GM19324 (cell line): ENCODE results near the gene ETNK1.

Experiments
- ATAC-seq: cut with Tn5 transposase; IDR thresholded peaks from one replicate; pipeline ENCODE4 v1.9.1; 2021; ENCODE audit warnings: mild to moderate bottlenecking, moderate library complexity; ENCODE audit not compliant: unreplicated experiment, low FRiP score

The ETNK1 gene

DNA sequence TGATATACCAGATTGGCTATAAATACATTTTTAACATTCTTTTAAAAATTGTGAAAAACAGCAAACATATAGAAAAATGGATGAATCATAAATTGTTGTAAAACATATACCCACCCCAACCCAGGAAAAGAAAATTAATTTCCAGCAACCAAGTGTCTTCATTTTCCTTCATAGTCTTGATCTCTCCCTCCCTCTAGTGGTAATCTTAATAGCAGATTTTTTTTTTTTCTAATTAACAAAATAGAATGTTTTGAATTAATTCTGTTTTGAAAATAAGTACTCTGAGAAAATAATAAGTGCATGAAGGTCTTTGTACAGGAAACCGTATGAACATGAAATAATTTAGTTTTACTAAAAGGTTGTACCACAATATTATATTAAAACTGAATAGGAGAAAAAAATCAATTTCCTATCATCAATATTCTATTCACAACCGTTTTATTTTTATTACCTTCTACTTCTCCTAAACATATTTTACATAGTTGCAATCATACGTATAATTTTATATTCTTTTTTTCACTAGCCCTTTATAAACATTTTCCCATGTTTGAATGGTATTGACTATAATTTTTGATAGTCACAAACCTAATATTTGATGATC is 7.0 kb downstream of the ETNK1 start:
- ATAC-seq: no peak

DNA sequence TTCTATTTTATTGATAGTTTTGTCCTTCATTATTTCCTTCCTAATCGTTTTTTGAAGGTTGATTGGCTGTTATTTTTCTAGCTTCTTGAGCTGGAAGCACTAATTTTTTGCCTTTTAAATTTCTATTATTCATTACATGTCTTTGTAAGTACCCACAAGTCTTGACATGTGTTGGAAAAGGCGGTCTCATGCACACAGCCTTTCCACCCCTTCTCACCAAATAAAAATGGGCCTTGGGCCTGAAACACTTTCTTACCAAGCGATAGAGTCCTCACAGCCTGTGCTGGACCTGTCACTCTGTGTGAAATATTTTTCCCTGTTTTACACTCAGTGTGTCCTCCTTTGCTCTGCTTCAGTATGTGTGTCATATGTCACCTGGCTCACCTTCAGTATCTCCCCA is 9.9 kb downstream of the ETNK1 start:
- ATAC-seq: no peak

DNA sequence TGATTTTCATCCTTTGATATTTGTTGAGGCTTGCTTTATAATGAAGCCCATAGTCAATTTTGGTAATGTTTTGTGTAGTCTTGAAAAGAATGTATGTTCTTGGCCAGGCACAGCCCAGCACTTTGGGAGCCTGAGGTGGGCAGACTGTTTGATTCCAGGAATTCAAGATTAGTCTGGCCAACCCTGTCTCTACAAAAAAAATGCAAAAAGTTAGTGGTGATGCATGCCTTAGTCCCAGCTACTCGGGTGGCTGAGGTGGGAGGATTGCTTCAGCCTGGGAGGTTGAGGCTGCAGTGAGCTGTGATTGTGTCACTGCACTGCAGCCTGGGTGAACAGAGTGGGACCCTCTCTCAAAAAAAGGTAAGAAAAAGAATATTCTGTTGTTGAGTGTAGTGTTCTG is 10.8 kb downstream of the ETNK1 start:
- no peak for ATAC-seq

GRCh38 chr12:22640851-22641250 is 15.9 kb downstream of the ETNK1 start:
- no peak for ATAC-seq

DNA sequence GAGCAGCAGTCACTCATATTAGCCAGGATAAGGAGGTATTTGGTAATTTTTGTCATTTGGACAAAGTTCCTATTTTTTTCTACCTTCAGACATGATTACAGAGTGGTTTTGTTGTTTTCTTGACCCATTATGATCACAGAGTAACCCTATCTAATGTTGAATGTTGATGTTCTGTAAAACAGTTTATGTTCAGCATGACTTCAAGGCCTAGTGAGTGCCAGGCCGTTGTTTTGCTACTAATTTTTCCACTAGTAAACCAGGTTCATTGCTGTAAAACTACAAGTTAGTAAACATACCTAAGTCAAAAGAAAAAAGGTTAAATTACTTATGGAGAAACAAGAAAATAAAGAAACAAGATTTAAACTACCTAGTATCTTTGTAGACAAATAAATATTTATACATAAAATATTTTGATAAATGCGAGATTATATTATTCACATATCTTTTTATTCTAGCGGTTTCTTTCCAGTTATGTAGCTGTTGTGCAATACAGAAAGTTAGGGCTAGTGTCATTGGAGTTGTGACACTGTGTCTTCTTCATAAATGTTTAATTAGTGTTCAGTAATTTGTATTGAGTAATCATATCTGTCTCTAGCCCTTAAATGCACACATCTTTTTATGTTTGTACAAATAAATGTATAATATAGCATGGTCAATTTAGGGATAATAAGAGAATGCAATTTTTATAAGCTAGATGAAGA is 16.5 kb downstream of the ETNK1 start:
- no peak for ATAC-seq

DNA sequence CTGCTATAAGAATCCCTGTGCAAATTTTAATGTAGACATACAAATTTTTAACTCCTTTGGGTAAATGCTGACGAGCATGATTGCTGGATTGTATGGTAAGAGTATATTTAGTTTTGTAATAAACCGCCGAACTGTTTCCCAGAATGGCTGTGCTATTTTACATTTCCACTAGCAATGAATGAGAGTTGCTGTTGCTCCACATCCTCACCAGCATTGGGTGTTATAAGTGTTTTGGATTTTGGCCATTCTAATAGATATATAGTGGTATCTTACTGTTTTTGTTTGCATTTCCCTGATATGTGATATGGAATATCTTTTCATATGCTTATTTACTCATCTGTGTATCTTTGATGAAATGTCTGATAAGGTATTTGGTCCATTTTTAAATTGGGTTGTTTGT is 23.7 kb downstream of the ETNK1 start:
- ATAC-seq: no peak

GRCh38 chr12:22653075-22653474 is 28.1 kb downstream of the ETNK1 start:
- ATAC-seq: no peak

DNA sequence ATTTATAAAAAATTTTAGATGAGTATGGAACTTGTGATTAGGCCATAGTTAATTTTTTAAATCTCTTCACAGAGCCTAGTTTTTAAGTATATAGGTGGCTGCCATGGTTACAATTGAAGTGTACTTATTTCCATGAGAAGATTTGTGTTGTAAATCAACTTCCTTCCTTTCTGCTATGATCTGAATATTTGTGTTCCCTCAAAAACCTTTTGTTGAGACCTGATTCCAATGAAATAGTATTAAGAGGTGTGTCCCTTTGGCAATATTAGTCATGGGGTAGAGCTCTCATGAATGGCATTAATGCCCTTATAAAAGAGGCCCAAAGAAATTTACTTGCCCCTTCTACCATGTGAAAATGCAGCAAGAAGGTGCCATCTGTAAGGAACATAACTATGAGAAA is 28.8 kb downstream of the ETNK1 start:
- no peak for ATAC-seq

DNA sequence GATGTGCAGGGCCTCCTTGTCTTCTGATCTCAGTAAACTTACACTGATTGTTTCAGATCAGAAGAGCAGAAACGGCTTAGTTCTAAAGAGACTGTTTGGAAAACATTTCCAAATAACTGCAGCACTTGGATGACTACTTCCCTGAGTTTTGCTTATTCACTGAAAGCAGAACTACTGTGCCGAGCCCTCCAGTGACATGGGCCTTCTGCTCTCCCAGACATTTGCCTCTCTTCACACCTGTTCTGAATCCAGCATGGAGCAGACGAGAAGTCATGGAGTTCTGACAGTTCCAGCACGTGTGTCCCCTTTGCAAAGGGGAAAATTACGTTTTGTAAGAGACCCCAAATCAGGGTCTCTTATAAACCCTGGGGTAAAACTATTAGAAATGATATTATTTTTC is 31.4 kb downstream of the ETNK1 start:
- ATAC-seq: no peak

DNA sequence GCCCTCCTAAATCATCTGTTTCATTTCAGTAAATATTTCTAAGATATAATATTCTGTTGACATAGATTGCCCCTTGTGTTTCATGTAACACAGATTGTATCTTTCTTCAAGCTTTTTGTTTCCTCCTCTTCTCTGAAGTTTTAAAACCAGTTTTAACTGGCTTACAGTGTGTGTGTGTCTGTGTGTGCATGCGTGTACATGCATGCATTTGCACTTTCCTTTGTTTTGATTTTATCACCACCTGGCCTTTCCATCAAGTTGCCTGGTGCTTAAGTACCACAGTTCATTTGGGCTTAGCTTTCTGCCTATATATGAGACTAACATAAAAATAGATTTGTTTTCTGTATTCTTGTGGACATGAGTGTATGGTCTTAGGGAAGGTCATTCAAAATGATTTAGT is 31.9 kb downstream of the ETNK1 start:
- ATAC-seq: no peak

DNA sequence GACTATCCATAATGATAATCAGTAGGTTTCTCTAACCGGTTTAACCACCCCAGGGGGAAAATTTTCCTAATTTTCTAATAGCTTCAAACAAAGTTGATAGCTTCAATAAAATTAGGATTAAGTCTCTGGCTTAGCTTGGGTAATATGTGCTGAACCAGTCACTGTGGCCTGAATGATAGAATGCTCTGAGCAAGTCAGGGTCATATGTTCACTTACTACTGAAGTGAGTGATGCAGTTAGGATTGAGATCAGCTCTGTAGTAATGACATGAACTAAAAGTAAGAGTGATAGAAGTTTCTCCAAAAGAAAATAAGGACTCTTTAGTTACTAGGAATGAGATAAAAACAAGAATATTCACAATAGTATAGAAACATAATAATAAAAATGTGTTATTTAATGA is 32.6 kb downstream of the ETNK1 start:
- ATAC-seq: no peak

DNA sequence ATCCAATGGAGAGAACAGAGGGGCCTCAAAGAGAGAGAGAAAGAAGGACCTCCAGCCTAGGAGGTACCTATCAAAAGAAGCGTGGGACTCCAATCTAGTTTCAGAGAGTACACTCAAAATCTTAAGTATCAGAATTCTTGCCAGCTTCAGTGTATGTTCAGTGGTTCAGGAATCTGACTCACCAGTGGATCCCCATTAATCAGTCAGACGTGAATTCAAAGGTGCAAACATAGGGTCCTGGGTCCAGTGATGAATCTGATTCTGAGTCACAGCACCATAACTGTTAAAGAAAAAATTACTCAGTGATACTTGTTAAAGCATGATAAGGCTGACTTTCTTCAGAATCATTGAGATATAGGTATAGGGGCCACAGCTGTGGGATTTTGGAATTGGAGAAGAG is 33.2 kb downstream of the ETNK1 start:
- no peak for ATAC-seq

GRCh38 chr12:22662356-22662755 is 37.4 kb downstream of the ETNK1 start:
- no peak for ATAC-seq

- ATAC-seq: no peak
Observed at GRCh38 chr12:22665476-22665875, 40.5 kb downstream of the ETNK1 start.

- no peak for ATAC-seq
Observed at GRCh38 chr12:22667122-22667521, 42.2 kb downstream of the ETNK1 start.

- no peak for ATAC-seq
Observed at GRCh38 chr12:22668441-22668840, 43.5 kb downstream of the ETNK1 start.

DNA sequence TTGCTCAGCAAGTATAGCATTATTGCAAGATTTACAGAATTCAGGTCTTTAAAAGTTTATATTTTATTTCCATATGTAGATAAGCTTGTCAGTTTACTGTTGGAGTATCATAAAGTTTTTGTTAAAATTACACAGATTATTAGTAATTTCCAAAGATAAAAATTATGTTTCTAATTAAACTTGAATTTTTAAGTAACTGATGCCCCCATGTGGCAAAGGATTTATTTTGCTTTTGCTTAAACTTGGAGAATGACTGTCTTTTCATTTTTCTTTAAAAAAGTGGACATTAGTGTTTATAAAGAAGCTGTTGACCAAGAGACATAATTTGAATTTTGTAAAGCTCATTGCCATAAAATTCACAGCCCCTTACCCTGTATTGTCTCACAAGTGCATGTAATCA is 45.8 kb downstream of the ETNK1 start:
- no peak for ATAC-seq

GRCh38 chr12:22672951-22673350 is 48.0 kb downstream of the ETNK1 start:
- ATAC-seq: no peak

- ATAC-seq: no peak
Observed at GRCh38 chr12:22677781-22678574, 53.0 kb downstream of the ETNK1 start.

- ATAC-seq: no peak
Observed at GRCh38 chr12:22682663-22683062, 57.7 kb downstream of the ETNK1 start.

DNA sequence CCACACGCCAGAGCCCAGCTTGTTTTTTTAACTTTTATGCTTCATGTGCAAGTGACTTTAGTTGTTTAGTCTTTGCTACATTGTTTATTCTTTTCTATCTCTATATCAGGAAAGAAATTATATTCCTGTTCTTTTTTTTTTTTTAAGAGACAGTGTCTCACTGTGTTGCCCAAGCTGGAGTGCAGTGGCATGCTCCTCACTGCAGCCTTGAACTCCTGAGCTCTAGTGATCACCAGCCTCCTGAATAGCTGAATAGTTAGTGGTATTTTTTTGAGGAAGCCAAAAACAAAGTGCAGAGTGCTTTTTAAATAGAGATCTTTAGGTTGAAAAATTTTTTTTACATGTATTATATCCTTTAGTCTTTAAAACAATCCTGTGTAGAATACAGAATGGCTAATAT is 58.2 kb downstream of the ETNK1 start:
- ATAC-seq: no peak
